Fibroblast of pulmonary artery (primary cell): Measurements from ENCODE around the gene DNAJC3.

ENCODE experiments used
- DNase-seq: peaks from one replicate; pipeline ENCODE4 v3.0.0-alpha.2; 2010; ENCODE audit warnings: low read depth
- H3K4me3 ChIP-seq: replicated peaks from 2 replicates; pipeline ENCODE4 v1.5.1; 2011; ENCODE audit warnings: low read depth, mild to moderate bottlenecking, control low read depth, low read length, moderate library complexity
- CTCF ChIP-seq: IDR thresholded peaks from 2 replicates; pipeline ENCODE4 v1.5.1; 2011; ENCODE audit warnings: mild to moderate bottlenecking, control low read depth, low read length, inconsistent platforms; ENCODE audit errors: missing control alignments

DNAJC3 gene

GRCh38 chr13:95833719-95834118 lies 156.8 kb downstream of the DNAJC3 start:
- DNase-seq = peak; percentile 42
- H3K4me3 ChIP-seq = no peak overlapping the region
- TF ChIP-seq CTCF = no peak

- peak; percentile 77 for DNase-seq
- H3K4me3 ChIP-seq = no peak overlapping the region
- TF ChIP-seq CTCF = peak; percentile 87
Observed at GRCh38 chr13:95834134-95834765, 157.3 kb downstream of the DNAJC3 start.

- DNase-seq = no peak
- TF ChIP-seq CTCF = no peak
- no peak overlapping the region for H3K4me3 ChIP-seq
Observed at GRCh38 chr13:95841894-95842293, 165.0 kb downstream of the DNAJC3 start.

- no peak for TF ChIP-seq CTCF
- DNase-seq = no peak
Observed at GRCh38 chr13:95842898-95843297, 166.0 kb downstream of the DNAJC3 start.

More at GRCh38 chr13:95842898-95843297, 166.0 kb downstream of the DNAJC3 start:
- H3K4me3 ChIP-seq = no peak overlapping the region
